Activated CD8-positive, alpha-beta memory T cell treated with anti-CD3 and anti-CD28 coated beads, Interleukin-2, amount 50 U/mL, for 4 hours (primary cell): ENCODE measurements around the gene BOC.
"Not testable (repeated sequence)": the region's sequence is repeated elsewhere in the genome, so short reads cannot be mapped to it uniquely, and the experiment has no call there.

ENCODE experiments used
- DNase-seq: peaks from one replicate; pipeline ENCODE4 v3.0.0-alpha.2; 2020

Gene BOC

GRCh38 chr3:113211330-113212149 is at the start of gene BOC:
TSS of gene BOC (plus strand) at chr3:113211557. CDS start at chr3:113249803, 38,246 bp downstream.
- DNase-seq = no peak

- no peak for DNase-seq
Measured at GRCh38 chr3:113161661-113162060, 49.7 kb upstream of the BOC start.

GRCh38 chr3:113163152-113163551 is 48.2 kb upstream of the BOC start:
- DNase-seq = no peak

- DNase-seq = no peak
Measured at GRCh38 chr3:113165841-113166240, 45.5 kb upstream of the BOC start.

- no peak for DNase-seq
Measured at GRCh38 chr3:113166357-113166718, 45.0 kb upstream of the BOC start.

GRCh38 chr3:113166719-113167492 is 44.5 kb upstream of the BOC start:
- DNase-seq = no peak

GRCh38 chr3:113167825-113168801 is 43.2 kb upstream of the BOC start:
- DNase-seq = no peak

GRCh38 chr3:113169891-113170452 is 41.4 kb upstream of the BOC start:
- DNase-seq = no peak

- no peak for DNase-seq
Measured at GRCh38 chr3:113170771-113171170, 40.6 kb upstream of the BOC start.

- DNase-seq = not testable (repeated sequence)
Measured at GRCh38 chr3:113171675-113172300, 39.6 kb upstream of the BOC start.

GRCh38 chr3:113173102-113173501 is 38.3 kb upstream of the BOC start:
- no peak for DNase-seq

- DNase-seq = no peak
Measured at GRCh38 chr3:113174304-113174703, 37.1 kb upstream of the BOC start.

GRCh38 chr3:113174801-113175485 is 36.4 kb upstream of the BOC start:
- DNase-seq = no peak

- DNase-seq = no peak
Measured at GRCh38 chr3:113177526-113177925, 33.8 kb upstream of the BOC start.

GRCh38 chr3:113179235-113179824 is 32.0 kb upstream of the BOC start:
- no peak for DNase-seq

GRCh38 chr3:113183748-113184661 is 27.4 kb upstream of the BOC start:
- no peak for DNase-seq

GRCh38 chr3:113185194-113185835 is 26.0 kb upstream of the BOC start:
- DNase-seq = no peak

- no peak for DNase-seq
Measured at GRCh38 chr3:113186566-113186965, 24.8 kb upstream of the BOC start.

GRCh38 chr3:113193288-113193687 is 18.1 kb upstream of the BOC start:
- DNase-seq = no peak
